Stimulated activated naive CD8-positive, alpha-beta T cell treated with anti-CD3 and anti-CD28 coated beads, Interleukin-15, amount 100 ng/mL, for 72 hours (primary cell): ENCODE measurements around the gene CEBPA.
"Not testable (repeated sequence)": the region's sequence is repeated elsewhere in the genome, so short reads cannot be mapped to it uniquely, and the experiment has no call there.

ENCODE experiments used
- ATAC-seq: fragments of 150-1000 bp; cut with Tn5 transposase; 2 replicates; pipeline ENCODE4 v1.10.0; 2021; ENCODE audit warnings: mild to moderate bottlenecking, moderate library complexity
- DNase-seq, 2 donors: peaks; one replicate each; pipeline ENCODE4 v3.0.0; 2021 to 2022
- H3K27ac Mint-ChIP-seq, 2 donors: one replicate each; pipeline ENCODE4 v1.8.0; 2022; ENCODE audit warnings: mild to moderate bottlenecking in 2 of 2, mixed read lengths in 2 of 2, moderate library complexity in 2 of 2
- H3K27me3 Mint-ChIP-seq: one replicate; pipeline ENCODE4 v1.8.0; 2022; ENCODE audit warnings: mixed read lengths
- H3K4me1 Mint-ChIP-seq: one replicate; pipeline ENCODE4 v1.8.0; 2022; ENCODE audit warnings: mild to moderate bottlenecking, mixed read lengths
- H3K4me3 Mint-ChIP-seq, 2 donors: one replicate each; pipeline ENCODE4 v1.8.0; 2022; ENCODE audit warnings: mild to moderate bottlenecking in 2 of 2, mixed read lengths in 2 of 2, moderate library complexity in 1 of 2
- H3K9me3 Mint-ChIP-seq, 2 donors: one replicate each; pipeline ENCODE4 v1.8.0; 2022; ENCODE audit warnings: mixed read lengths in 2 of 2

CEBPA gene

DNA sequence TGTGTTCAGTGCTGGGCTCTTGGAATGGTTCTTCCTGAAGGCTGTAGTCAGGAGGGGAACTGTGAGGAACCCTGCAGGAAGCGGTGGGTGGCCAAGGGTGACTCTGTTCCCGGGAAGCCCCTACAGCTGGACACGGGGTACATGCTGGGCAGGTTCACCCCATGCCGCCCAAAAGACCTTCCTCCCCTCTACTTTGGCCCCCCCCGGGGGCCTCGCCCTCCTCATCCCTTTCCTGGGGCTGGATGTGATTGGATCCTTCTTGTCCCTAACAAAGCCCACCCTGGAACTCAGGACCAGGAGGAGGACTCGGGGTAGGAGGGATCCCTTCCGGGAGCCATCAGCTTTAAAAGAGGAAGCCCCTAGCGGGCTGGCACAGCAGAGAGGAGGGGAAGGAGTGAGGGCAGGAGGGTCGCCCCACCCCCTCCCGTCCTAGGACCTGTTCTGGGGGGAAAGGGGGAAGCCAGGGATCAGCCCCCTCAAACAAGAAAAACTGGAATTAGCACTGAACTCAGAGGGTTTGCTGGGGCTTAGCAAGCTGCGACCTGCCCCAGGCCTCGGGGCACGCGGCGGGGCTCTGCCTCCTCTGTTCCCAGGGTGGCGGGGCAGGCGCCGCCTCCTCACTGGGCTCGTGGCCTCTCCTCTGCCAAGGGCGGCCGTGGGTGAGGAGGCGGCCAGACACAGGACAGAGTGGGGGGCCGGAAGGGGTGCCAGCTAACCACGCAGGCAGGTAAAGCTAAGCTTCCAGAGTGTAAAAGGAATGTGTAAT, 4.0 kb downstream of the CEBPA start:
- ATAC-seq, result no peak
- no peaks in the 10 kb centered on the region for H3K9me3 Mint-ChIP-seq
- H3K27me3 Mint-ChIP-seq, result peaks cover 85% of the 10 kb centered on the region
- H3K4me1 Mint-ChIP-seq, result peaks cover 9% of the 10 kb centered on the region
- H3K4me3 Mint-ChIP-seq, result no peak overlapping the region
- H3K27ac Mint-ChIP-seq, result no peak overlapping the region
- DNase-seq, result no peak

DNA sequence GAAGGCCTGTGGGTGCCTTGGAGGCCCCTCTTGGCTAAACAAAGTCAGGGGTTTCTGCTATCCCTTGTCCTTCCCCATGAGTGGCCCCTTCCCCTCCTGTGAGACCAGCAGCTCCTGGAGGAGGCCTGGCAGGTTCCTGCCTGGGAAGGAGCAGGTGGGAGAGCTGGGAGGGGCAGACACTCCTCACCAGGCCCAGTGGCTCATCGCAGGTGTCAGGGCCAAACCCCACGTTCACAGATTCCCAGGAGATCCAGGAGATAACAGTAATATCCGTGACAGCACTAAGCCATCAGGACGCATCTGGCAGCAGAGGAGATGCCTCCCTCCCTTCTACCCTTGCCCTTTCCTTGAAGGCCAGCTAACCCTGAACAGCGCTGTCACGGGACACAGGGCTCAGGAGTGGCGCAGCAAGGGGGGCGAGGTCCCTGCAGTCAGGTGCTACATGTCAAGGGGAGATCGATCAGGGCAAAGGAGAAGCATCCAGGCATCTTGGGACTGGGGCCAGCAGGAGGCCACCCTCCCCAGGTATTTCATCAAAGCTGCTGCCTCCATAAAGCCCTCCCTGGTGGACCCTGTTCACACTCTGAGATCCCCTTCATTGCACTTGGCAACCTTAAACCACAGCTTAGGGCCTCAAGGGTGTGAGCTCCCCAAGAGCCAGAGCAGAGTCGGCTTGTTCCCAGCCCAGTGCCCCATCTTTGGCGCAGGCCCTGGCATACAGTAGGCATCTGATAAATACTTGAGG, 4.8 kb downstream of the CEBPA start:
- no peak overlapping the region for H3K27ac Mint-ChIP-seq
- no peak overlapping the region for H3K4me3 Mint-ChIP-seq
- DNase-seq, result no peak
- no peaks in the 10 kb centered on the region for H3K9me3 Mint-ChIP-seq
- no peak for ATAC-seq
- H3K4me1 Mint-ChIP-seq, result peaks cover 9% of the 10 kb centered on the region
- peaks cover 80% of the 10 kb centered on the region for H3K27me3 Mint-ChIP-seq

DNA sequence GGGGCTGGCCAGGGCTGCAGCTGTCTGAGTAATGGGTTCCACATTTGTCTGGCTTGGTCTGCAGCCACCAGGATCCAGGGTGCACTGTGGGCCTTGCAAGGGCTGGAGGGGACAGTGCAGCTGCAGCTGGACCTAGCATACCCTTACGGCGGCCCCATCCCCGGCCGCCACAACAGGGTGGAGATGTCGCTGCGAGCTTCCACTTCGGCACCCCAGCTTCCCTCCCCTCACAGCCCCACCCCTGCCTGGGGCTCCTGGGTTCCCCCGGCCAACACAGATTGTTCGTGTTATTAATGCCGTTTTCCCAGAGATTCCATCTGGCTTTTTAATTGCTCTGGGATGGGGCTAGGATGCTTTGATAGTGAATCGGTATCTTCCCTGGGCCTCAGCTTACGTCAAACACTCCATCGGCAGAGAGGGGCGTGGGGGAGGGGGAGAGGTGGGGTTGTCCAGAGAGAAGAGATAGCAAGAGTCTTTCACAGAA, 5.8 kb downstream of the CEBPA start:
- ATAC-seq, result no peak
- H3K9me3 Mint-ChIP-seq, result no peaks in the 10 kb centered on the region
- H3K27me3 Mint-ChIP-seq, result peaks cover 87% of the 10 kb centered on the region
- no peak for DNase-seq
- H3K27ac Mint-ChIP-seq, result no peak overlapping the region
- H3K4me1 Mint-ChIP-seq, result peaks cover 9% of the 10 kb centered on the region
- no peak overlapping the region for H3K4me3 Mint-ChIP-seq

DNA sequence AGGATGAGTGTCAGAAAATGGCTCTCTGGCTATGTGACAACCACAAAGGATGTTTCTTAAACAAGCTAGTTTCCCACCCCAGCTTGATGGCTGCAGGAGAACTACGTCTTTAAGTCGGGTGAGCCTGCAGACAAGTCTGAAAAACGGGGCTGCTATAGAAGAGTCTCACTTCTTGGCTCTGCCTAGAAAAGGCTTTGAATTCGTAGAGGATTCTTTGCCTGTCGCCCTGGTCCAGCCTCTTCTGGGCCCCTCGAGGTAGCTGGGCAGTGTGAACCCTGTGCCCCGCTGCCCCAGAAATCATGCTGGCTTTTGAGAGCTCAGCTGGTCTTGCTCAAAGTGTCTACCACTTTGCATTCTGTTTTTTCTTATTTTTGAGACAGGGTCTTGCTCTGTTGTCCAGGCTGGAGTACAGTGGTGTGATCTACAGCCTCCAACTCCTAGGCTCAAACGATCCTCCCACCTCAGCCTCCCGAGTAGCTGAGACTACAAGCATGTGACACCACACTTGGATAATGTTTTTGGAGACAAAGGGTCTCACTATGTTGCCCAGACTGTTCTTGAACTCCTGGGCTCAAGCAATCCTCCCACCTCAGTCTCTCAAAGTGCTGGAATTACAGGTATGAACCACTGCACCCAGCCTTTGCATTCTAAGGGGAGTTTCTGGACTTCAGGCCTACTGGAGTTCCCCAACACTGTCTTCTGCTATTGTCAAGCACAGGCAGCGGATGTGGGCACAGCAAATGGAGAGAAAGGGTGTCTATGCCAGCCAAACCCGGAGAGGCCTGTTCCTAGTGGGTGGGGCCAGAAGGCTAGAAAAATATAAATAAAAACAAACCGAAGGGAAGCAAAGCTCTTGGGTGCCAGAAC, 6.5 kb downstream of the CEBPA start:
- no peaks in the 10 kb centered on the region for H3K9me3 Mint-ChIP-seq
- DNase-seq (no peak), ATAC-seq (no peak)
- no peak overlapping the region for H3K4me3 Mint-ChIP-seq
- peaks cover 6% of the 10 kb centered on the region for H3K4me1 Mint-ChIP-seq
- H3K27me3 Mint-ChIP-seq, result peaks cover 87% of the 10 kb centered on the region
- H3K27ac Mint-ChIP-seq, result no peak overlapping the region

DNA sequence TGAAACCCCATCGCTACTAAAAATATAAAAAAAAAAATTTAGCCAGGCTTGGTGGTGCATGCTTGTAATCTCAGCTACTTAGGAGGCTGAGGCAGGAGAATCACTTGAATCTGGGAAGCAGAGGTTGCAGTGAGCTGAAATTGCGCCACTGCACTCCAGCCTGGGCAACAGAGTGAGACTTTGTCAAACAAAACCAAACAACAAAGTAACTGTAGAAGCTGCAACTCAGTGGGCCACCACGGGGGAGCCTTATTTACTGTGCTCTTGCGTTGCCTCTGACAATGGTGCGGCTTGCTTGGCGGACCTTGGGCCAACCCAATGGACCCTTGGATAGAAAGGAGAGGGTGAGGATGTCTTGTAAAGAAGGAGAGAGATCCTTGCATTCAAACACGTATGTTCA, 7.3 kb downstream of the CEBPA start:
- not testable (repeated sequence) for H3K4me1 Mint-ChIP-seq, H3K27ac Mint-ChIP-seq
- peaks cover 79% of the 10 kb centered on the region for H3K27me3 Mint-ChIP-seq

DNA sequence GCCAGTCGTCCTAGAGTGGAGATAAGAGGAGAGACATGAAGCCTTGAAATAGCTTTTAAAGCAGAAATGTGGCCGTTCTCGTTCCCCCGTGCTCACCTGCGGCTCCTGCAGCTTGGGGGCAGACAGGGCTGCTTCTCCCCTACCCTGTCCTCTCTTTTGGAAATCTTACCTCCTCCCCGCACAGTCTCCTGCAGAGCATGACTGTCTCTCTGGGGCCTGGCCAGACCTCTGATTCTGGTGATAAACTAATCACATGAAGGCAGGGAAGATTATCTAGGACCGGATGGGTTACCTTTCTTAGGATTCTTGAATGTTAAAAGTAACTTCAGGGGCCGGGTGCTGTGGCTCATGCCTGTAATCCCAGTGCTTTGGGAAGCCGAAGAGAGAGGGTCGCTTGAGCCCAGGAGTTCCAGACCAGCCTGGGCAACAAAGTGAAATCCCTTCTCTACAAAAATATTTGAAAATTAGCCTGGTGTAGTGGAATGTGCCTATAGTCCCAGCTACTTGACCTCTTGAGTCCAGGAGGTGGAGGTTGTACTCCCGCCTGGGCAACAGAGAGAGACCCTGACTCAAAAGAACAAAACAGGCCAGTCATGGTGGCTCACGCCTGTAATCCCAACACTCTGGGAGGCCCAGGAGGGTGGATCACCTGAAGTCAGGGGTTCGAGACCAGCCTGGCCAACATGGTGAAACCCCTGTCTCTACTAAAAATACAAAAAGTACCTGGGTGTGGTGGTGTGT, 8.1 kb downstream of the CEBPA start:
- Mint-ChIP-seq H3K4me1 (peaks cover 6% of the 10 kb centered on the region), H3K4me3 (no peak overlapping the region), H3K27me3 (peaks cover 71% of the 10 kb centered on the region), H3K27ac (no peak overlapping the region), H3K9me3 (peaks cover under 1 to 9% of the 10 kb centered on the region in 2 donors)
- no peak for ATAC-seq
- no peak for DNase-seq

More for the DNA sequence above, 7.3 kb downstream of the CEBPA start:
- DNase-seq, H3K9me3 Mint-ChIP-seq, ATAC-seq, H3K4me3 Mint-ChIP-seq: not testable (repeated sequence)

DNA sequence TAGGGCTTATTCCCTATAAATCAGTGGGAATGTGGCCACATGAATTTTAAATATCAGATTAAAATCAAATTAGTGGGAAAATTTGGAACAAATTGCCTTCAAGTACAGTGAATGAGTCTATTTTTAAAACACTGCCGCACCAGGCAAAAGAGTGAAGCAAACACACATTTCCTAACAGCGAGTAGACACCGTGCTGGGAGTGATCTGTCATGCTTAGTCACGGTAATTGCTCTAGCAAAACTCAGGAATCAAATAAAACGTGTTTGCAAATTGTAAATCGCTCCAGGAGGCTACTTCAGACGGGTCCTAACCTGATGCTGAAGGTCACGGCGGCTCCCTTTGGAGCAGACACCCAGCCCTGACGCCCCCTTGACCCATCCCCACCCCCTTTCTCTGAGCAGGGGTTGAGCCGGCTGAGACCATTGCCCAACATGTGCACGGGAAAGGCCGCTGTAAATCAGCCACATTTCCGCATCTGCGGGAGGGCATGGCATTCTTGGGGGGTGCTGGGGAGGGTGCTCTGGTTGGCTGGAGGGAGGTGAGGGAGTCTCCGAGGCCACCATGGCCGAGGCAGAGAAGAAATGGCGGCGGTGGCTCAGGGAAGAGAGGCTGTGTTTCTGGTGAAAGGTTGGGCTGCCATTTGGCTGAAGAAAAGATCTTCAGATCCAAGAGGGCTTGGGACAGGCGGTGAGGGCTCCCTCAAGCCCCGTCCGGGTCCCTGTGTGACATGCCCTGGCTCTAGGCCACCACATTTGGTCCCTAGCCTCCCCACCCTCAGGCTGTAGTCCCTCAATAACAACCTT, 8.9 kb downstream of the CEBPA start:
- Mint-ChIP-seq H3K27me3 (peaks cover 63% of the 10 kb centered on the region), H3K4me3 (no peak overlapping the region), H3K9me3 (peaks cover 7 to 16% of the 10 kb centered on the region in 2 donors), H3K27ac (no peak overlapping the region), H3K4me1 (peaks cover 6% of the 10 kb centered on the region)
- ATAC-seq (no peak), DNase-seq (no peak)

DNA sequence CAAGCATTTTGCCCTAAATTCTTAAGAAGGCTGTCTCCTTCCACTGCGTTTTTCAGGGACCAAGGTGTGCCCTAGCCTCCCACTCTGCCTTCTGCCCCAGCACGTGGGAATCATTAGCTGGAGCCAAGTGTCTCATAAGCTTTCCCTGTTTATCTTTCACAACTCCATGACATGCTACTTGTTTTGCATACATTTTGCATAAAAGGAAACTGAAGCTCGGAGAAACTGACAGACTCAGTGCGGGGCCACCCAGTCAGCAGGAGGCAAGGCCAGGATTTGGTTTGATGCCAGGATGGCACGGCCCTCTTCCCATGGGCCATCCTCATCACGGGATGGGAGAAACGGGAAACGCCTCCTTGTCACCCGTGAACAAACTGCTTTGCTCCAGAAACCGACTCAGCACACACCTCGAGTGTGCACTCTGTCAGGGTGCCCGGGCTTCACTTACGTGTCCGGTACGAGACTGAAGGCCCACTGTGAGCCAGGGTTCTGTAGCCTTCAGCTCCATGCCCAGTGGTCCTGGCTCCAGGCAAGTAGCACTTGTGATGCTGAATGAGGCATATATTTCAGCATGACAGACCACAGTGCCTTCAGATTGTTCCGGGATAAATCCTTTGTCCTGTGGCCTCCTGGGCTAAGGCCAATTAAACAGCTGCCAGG, 9.6 kb downstream of the CEBPA start:
- ATAC-seq (no peak), DNase-seq (no peak)
- peaks cover 12 to 24% of the 10 kb centered on the region in 2 donors for H3K9me3 Mint-ChIP-seq
- peaks cover 63% of the 10 kb centered on the region for H3K27me3 Mint-ChIP-seq
- H3K4me3 Mint-ChIP-seq, result no peak overlapping the region
- H3K4me1 Mint-ChIP-seq, result peaks cover 6% of the 10 kb centered on the region
- no peak overlapping the region for H3K27ac Mint-ChIP-seq

DNA sequence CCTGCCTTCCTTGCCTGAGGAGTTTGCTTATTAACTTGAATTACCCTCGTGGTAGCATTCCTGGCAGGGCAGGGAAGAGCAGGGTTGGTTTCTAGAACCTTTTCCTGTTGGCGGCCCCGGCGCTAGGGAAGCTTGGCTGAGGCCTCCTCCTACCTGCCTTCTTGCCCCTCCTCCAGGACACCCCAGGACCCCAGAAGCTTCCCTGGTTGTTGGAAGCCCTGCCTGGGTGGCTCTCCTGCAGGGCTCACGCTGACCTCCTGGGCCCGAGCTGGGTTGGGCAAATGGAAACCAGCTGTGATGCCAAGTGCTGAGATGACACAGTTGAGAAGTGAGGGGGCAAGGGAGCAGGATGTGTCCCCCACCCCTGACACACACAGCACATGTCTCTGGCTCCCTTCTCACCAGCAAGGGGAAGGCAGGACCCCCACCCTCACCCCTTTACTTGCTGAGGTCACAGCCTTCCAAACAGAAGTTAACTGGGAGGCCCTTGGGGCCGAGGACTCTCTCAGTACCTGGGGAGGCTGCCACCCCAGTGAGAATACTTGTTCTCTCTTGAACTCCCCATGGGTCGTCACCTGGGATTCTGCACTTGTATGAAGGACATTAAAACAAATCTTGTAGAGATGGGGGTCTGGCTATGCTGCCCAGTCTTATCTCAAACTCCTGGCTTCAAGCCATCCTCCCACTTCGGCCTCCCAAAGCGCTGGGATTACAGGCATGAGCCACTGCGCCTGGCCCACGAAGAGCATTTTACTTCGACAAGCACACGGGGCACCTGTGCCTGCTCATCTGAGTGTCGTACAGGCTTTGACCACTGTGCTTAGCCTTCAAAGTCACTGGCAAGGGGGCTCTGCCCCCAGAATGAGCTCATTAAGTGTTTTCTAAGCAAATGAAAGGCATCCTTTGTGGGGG, 10.5 kb downstream of the CEBPA start:
- Mint-ChIP-seq H3K27ac (no peak overlapping the region), H3K27me3 (peaks cover 57% of the 10 kb centered on the region), H3K4me3 (no peak overlapping the region), H3K4me1 (peaks cover 9% of the 10 kb centered on the region), H3K9me3 (peaks cover 13 to 32% of the 10 kb centered on the region in 2 donors)
- DNase-seq (no peak), ATAC-seq (no peak)

DNA sequence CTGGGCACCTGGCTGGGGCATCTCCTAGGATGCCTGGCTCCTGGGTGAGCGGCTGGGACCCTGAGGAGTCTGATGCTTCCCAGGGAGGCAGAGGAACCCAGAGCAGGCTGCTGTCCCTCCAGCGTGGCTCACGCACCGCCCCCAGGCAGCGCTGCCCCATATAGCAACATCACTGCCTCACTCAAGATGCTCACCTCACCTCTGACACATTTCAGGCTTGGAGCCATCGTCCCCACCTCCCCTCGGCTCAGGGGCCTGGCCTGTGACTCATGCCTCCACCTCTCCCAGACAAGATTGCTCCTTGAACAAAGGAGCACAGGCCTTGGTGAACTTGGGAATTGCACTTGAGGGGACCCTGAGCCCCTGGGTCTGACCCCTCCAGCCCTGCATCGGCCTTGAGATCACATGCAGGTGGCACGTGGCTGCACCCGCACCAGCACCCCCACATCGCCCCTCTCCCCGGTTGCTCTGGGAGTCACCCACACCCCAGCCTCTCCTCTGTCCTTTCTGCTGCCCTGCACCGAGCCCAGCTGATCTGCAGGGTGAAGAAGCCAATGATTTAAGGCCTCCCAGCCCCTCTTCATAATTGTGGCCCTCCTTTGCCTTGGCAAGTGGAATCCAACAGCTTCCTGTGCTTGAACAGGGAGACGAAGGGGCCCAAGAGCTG, 11.2 kb downstream of the CEBPA start:
- no peak overlapping the region for H3K4me3 Mint-ChIP-seq
- ATAC-seq, result no peak
- no peak for DNase-seq

DNA sequence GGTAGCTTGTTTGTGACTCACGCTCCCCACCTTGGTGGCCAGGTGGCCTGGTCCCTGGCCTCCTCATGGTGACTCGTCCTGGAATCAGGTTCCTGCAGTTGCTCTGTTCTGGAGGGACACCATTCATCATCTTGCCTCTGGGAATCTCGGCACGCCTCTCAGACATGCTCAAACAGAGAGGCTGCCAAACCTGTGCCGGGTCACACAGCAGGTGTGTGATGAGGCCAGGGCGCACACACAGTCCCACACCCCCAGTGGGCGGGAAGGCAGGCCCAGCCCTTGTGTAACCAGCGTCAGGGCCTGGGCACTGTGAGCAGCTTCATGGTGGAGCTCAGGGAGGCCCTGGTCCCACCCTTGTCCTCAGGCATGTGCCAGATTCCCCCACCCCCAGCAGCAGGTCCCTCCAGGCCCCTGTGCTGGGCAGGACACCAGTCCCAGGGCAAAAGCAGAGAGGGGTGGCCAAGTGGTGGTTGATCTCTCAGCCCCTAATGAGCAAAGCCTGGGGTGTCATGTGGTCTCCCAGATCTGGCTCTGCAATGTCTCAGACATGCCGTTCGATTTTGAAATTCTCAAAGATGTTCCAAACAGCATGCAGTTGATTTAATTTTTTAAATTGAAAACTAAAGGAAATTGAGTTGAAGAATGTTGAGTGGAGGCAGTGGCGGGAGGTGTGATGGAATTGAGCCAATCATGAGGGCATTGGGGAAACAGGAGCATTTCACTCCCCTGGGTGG, 12.1 kb downstream of the CEBPA start:
- DNase-seq (no peak), ATAC-seq (no peak)
- Mint-ChIP-seq H3K27me3 (peaks cover 53% of the 10 kb centered on the region), H3K4me1 (peaks cover 15% of the 10 kb centered on the region), H3K4me3 (no peak overlapping the region), H3K27ac (no peak overlapping the region), H3K9me3 (peaks cover 13 to 32% of the 10 kb centered on the region in 2 donors)

More for the DNA sequence above, 11.2 kb downstream of the CEBPA start:
- peaks cover 13 to 32% of the 10 kb centered on the region in 2 donors for H3K9me3 Mint-ChIP-seq
- H3K27ac Mint-ChIP-seq, result no peak overlapping the region
- H3K27me3 Mint-ChIP-seq, result peaks cover 53% of the 10 kb centered on the region
- H3K4me1 Mint-ChIP-seq, result peaks cover 15% of the 10 kb centered on the region

DNA sequence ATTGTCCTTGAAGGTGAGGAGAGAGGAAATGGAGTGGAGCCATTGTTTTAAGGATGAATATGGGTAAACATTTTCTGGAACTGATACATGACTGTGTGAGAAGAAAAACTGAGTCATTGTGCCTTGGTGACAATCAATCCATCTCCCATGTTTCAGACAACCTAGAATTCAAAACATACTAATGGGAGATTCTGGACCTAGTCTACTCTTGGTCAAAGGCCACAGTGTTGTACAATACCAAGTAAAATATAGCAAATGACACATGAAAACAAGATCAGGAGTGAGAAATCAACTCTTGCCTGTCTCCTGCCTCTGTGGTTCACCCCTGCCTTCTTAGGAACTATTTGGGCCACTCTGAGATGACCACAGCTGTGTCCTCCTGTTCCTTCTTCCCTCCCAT, 13.1 kb downstream of the CEBPA start:
- DNase-seq, result no peak
- no peak overlapping the region for H3K4me3 Mint-ChIP-seq
- H3K9me3 Mint-ChIP-seq, result peaks cover 13 to 32% of the 10 kb centered on the region in 2 donors
- peaks cover 56% of the 10 kb centered on the region for H3K27me3 Mint-ChIP-seq
- no peak overlapping the region for H3K27ac Mint-ChIP-seq
- no peak for ATAC-seq
- H3K4me1 Mint-ChIP-seq, result peaks cover 15% of the 10 kb centered on the region
